HG03139 (cell line): ENCODE results near the gene SVOPL.

Experiments used
- ATAC-seq: cut with Tn5 transposase; IDR thresholded peaks from one replicate; pipeline ENCODE4 v1.9.1; 2021; ENCODE audit not compliant: unreplicated experiment

Gene SVOPL

GRCh38 chr7:138565451-138566114 is 135.6 kb downstream of the SVOPL start:
- no peak for ATAC-seq

GRCh38 chr7:138565071-138565450 is 136.1 kb downstream of the SVOPL start:
- no peak for ATAC-seq

GRCh38 chr7:138564365-138564764 is 136.8 kb downstream of the SVOPL start:
- ATAC-seq, result no peak

GRCh38 chr7:138563808-138564207 is 137.4 kb downstream of the SVOPL start:
- no peak for ATAC-seq

GRCh38 chr7:138559448-138559847 is 141.7 kb downstream of the SVOPL start:
- ATAC-seq, result no peak

GRCh38 chr7:138556771-138557484 is 144.2 kb downstream of the SVOPL start:
- no peak for ATAC-seq

- no peak for ATAC-seq
Measured at GRCh38 chr7:138555684-138556083, 145.5 kb downstream of the SVOPL start.

- no peak for ATAC-seq
Measured at GRCh38 chr7:138554674-138555073, 146.5 kb downstream of the SVOPL start.

- ATAC-seq, result no peak
Measured at GRCh38 chr7:138553805-138554204, 147.4 kb downstream of the SVOPL start.

- no peak for ATAC-seq
Measured at GRCh38 chr7:138551102-138551501, 150.1 kb downstream of the SVOPL start.

- ATAC-seq, result no peak
Measured at GRCh38 chr7:138550337-138550736, 150.8 kb downstream of the SVOPL start.

- ATAC-seq, result no peak
Measured at GRCh38 chr7:138549082-138549481, 152.1 kb downstream of the SVOPL start.

GRCh38 chr7:138546829-138547228 is 154.3 kb downstream of the SVOPL start:
- no peak for ATAC-seq

GRCh38 chr7:138546064-138546619 is 155.0 kb downstream of the SVOPL start:
- ATAC-seq, result no peak

- ATAC-seq, result no peak
Measured at GRCh38 chr7:138545123-138545522, 156.0 kb downstream of the SVOPL start.
